GM23338 (cell line): Measurements from ENCODE around the gene TOMM40L.
A peak's percentile ranks its signal among the peaks of the same experiment; 100 is the strongest.

Experiments
- CREB1 ChIP-seq: fragments of 250-450 bp; sonication (Bioruptor Pico); IDR thresholded peaks from 2 replicates; pipeline ENCODE4 v1.5.0; 2020; ENCODE audit warnings: low read depth, mild to moderate bottlenecking, moderate library complexity
- CTCF ChIP-seq, 2 experiments: fragments of 200-600 bp in 1 of 2; sonication (generic) in 1 of 2; conservative IDR thresholded peaks; 2 replicates each; pipeline versions ENCODE4 v1.5.1 to v1.6.1; 2016 to 2017; ENCODE audit warnings: antibody characterized with exemption in 2 of 2, low read depth in 2 of 2, mild to moderate bottlenecking in 2 of 2, moderate library complexity in 1 of 2
- EZH2 ChIP-seq: fragments of 200-600 bp; sonication (generic); IDR thresholded peaks from one replicate; pipeline ENCODE4 v1.8.0; 2017; ENCODE audit warnings: antibody characterized with exemption, mild to moderate bottlenecking, low read depth; ENCODE audit not compliant: unreplicated experiment
- EZH2phosphoT487 ChIP-seq: fragments of 200-600 bp; sonication (generic); IDR thresholded peaks from one replicate; pipeline ENCODE4 v1.8.1; 2018; ENCODE audit warnings: antibody characterized with exemption; ENCODE audit not compliant: unreplicated experiment
- JUNB ChIP-seq: IDR thresholded peaks from one replicate; pipeline ENCODE4 v1.6.1; 2016; ENCODE audit warnings: antibody characterized with exemption; ENCODE audit not compliant: unreplicated experiment
- POLR2AphosphoS5 ChIP-seq: IDR thresholded peaks from 2 replicates; pipeline ENCODE4 v1.6.1; 2016; ENCODE audit warnings: antibody characterized with exemption, low read depth
- ZNF114 ChIP-seq: fragments of 250-450 bp; sonication (Bioruptor Pico); IDR thresholded peaks from 2 replicates; pipeline ENCODE4 v1.5.0; 2020; ENCODE audit warnings: mild to moderate bottlenecking, moderate library complexity
- TF ChIP-seq, protein P1 (sequence below): IDR thresholded peaks from one replicate; pipeline ENCODE4 v1.6.1; 2018; ENCODE audit warnings: antibody characterized with exemption; ENCODE audit not compliant: unreplicated experiment

- TF ChIP-seq EZH2 = no peak
- TF ChIP-seq, protein P1, sequence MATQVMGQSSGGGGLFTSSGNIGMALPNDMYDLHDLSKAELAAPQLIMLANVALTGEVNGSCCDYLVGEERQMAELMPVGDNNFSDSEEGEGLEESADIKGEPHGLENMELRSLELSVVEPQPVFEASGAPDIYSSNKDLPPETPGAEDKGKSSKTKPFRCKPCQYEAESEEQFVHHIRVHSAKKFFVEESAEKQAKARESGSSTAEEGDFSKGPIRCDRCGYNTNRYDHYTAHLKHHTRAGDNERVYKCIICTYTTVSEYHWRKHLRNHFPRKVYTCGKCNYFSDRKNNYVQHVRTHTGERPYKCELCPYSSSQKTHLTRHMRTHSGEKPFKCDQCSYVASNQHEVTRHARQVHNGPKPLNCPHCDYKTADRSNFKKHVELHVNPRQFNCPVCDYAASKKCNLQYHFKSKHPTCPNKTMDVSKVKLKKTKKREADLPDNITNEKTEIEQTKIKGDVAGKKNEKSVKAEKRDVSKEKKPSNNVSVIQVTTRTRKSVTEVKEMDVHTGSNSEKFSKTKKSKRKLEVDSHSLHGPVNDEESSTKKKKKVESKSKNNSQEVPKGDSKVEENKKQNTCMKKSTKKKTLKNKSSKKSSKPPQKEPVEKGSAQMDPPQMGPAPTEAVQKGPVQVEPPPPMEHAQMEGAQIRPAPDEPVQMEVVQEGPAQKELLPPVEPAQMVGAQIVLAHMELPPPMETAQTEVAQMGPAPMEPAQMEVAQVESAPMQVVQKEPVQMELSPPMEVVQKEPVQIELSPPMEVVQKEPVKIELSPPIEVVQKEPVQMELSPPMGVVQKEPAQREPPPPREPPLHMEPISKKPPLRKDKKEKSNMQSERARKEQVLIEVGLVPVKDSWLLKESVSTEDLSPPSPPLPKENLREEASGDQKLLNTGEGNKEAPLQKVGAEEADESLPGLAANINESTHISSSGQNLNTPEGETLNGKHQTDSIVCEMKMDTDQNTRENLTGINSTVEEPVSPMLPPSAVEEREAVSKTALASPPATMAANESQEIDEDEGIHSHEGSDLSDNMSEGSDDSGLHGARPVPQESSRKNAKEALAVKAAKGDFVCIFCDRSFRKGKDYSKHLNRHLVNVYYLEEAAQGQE = no peak
- TF ChIP-seq CTCF (conservative IDR thresholded peaks at IDR 0.05; ENCODE audit: low read depth in 2 of 2) = peak; percentile 95 to 97
- TF ChIP-seq POLR2AphosphoS5 = no peak
- TF ChIP-seq EZH2phosphoT487 = no peak
- TF ChIP-seq ZNF114 = no peak
- TF ChIP-seq CREB1 = no peak
- no peak for TF ChIP-seq JUNB
These were observed 16.0 kb upstream of the TOMM40L start for GRCh38 chr1:161209790-161210409.
